Lower lobe of right lung (tissue), 2 donors: ENCODE data around the gene CHST8. TPM values are rescaled to one million over a fixed set of nuclear protein-coding genes. Genes with fewer than 3 reads are reported as not detected.

Experiments used
- ATAC-seq, 2 donors: fragments of 200-7000 bp; cut with Tn5 transposase; one replicate each; pipeline ENCODE4 v1.9.1; 2020 to 2022; ENCODE audit warnings: mild to moderate bottlenecking in 2 of 2, moderate library complexity in 2 of 2
- DNase-seq: peaks from one replicate; pipeline ENCODE4 v3.0.0-alpha.2; 2020
- H3K27ac ChIP-seq: fragments of 200-600 bp; one replicate; pipeline ENCODE4 v1.8.0; 2022
- H3K27me3 ChIP-seq: fragments of 200-600 bp; one replicate; pipeline ENCODE4 v1.8.0; 2022; ENCODE audit warnings: low read depth
- H3K36me3 ChIP-seq: fragments of 200-600 bp; one replicate; pipeline ENCODE4 v1.8.0; 2022; ENCODE audit warnings: mild to moderate bottlenecking
- H3K4me1 ChIP-seq: fragments of 200-600 bp; one replicate; pipeline ENCODE4 v1.8.0; 2022
- H3K4me3 ChIP-seq: fragments of 200-600 bp; one replicate; pipeline ENCODE4 v1.8.0; 2022; ENCODE audit warnings: mild to moderate bottlenecking
- H3K9me3 ChIP-seq: fragments of 200-600 bp; one replicate; pipeline ENCODE4 v1.8.0; 2022
- intact Hi-C: fragments of 100-400 bp; cut with DNase I; formaldehyde crosslinking; loops from one replicate; pipeline ENCODE4 v1.11.0; 2022
- total RNA-seq: library from RNA; stranded (reverse); fragmentation: NEBNext Ultra II Directional; extraction: Animal tissue kit (Norgen Biotek cat#: 25700); gene quantifications from one replicate; pipeline ENCODE4 v1.2.1, GENCODE V29; 2021
- TF ChIP-seq, protein P1 (sequence below): fragments of 200-600 bp; IDR thresholded peaks from one replicate; pipeline ENCODE4 v1.8.0; 2022; ENCODE audit warnings: antibody characterized with exemption, mild to moderate bottlenecking
- donor health status: DM: no; HTN: yes; CAD: no; lungs with severe emphysema.

The CHST8 gene
- total RNA-seq, 1 donor from 2014 or later, result not detected

GRCh38 chr19:33797802-33798671 is 176.3 kb downstream of the CHST8 start:
- DNase-seq (no peak), ATAC-seq (peak; percentile 35 to 40)
- Histone ChIP-seq H3K4me1 (peaks cover 12% of the 10 kb centered on the region), H3K9me3 (no peaks in the 10 kb centered on the region), H3K27me3 (peaks cover 9% of the 10 kb centered on the region), H3K36me3 (peaks cover 28% of the 10 kb centered on the region), H3K27ac (peak overlapping the region; percentile 91), H3K4me3 (peak overlapping the region; percentile 76)
- TF ChIP-seq, protein P1, sequence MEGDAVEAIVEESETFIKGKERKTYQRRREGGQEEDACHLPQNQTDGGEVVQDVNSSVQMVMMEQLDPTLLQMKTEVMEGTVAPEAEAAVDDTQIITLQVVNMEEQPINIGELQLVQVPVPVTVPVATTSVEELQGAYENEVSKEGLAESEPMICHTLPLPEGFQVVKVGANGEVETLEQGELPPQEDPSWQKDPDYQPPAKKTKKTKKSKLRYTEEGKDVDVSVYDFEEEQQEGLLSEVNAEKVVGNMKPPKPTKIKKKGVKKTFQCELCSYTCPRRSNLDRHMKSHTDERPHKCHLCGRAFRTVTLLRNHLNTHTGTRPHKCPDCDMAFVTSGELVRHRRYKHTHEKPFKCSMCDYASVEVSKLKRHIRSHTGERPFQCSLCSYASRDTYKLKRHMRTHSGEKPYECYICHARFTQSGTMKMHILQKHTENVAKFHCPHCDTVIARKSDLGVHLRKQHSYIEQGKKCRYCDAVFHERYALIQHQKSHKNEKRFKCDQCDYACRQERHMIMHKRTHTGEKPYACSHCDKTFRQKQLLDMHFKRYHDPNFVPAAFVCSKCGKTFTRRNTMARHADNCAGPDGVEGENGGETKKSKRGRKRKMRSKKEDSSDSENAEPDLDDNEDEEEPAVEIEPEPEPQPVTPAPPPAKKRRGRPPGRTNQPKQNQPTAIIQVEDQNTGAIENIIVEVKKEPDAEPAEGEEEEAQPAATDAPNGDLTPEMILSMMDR, result no peak
- intact Hi-C loops, result no loop called here

GRCh38 chr19:33798681-33799111 is 176.9 kb downstream of the CHST8 start:
- DNase-seq, result no peak
- peak overlapping the region; percentile 91 for H3K27ac ChIP-seq
- ATAC-seq, result no peak
- TF ChIP-seq, protein P1, result no peak
- peaks cover 12% of the 10 kb centered on the region for H3K4me1 ChIP-seq
- no peaks in the 10 kb centered on the region for H3K9me3 ChIP-seq
- H3K4me3 ChIP-seq, result peak overlapping the region; percentile 76
- H3K36me3 ChIP-seq, result peaks cover 29% of the 10 kb centered on the region
- intact Hi-C loops, result no loop called here
- peaks cover 6% of the 10 kb centered on the region for H3K27me3 ChIP-seq

DNA sequence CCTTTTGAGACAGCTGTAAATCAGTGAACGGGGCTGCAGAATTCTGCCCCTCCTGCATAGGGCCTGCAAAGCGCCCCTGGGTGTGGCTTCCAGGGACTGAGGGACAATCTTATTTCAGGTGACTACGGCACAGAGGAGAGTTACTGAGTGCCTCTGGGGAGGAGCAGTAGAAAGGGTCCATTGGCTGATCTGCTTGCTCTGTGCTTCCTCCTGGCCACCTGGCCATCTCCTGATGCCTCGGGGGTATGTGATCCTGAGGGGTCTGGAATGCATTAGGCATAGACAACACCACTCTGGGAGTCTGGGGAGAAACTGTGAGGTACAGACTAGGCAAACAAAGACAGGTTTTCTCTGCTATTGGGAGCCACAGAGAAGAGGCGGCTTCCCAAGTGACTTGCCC is 177.7 kb downstream of the CHST8 start:
- peaks cover 7% of the 10 kb centered on the region for H3K4me1 ChIP-seq
- DNase-seq (no peak), ATAC-seq (no peak)
- no peaks in the 10 kb centered on the region for H3K9me3 ChIP-seq
- peaks cover 6% of the 10 kb centered on the region for H3K27me3 ChIP-seq
- no peak overlapping the region for H3K27ac ChIP-seq
- intact Hi-C loops, result no loop called here
- TF ChIP-seq, protein P1, result no peak
- peak overlapping the region; percentile 76 for H3K4me3 ChIP-seq
- peaks cover 34% of the 10 kb centered on the region for H3K36me3 ChIP-seq

DNA sequence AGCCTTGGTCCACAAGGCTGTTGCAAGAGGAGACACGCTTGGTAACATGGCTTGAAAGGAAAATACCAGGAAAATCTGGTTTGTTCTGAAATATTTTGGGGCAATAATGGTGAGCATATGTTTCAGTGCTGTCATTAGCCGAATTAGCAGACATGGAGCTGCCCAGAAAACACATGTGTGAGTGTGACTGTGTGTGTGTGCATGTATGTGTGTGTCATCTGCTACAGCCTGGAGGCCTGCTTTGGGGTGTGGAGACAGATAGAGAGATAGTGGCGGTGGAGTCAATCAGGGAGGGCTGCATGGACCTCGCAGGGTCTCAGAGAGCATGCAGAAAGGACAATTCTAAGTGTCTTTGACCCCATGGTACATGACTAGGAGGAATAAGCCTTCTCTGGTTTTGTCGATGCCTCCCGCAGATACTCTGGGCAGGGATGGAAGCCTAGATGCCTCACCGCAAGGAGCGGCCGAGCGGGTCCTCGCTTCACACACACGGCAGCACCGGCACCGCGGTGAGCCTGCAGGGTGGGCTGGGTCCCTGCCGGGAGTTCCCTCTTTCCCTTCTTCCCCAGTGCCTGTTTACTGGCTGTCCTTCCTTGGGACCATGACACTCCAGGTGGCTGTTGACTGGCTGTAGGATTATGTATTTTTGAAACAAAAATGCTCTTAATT is 178.4 kb downstream of the CHST8 start:
- no peak for DNase-seq
- peaks cover 40% of the 10 kb centered on the region for H3K36me3 ChIP-seq
- no peak for ATAC-seq
- intact Hi-C loops, result no loop called here
- H3K27me3 ChIP-seq, result peaks cover 6% of the 10 kb centered on the region
- H3K27ac ChIP-seq, result no peak overlapping the region
- H3K4me1 ChIP-seq, result peaks cover under 1% of the 10 kb centered on the region
- H3K4me3 ChIP-seq, result peak overlapping the region; percentile 76
- TF ChIP-seq, protein P1, result no peak
- H3K9me3 ChIP-seq, result no peaks in the 10 kb centered on the region

DNA sequence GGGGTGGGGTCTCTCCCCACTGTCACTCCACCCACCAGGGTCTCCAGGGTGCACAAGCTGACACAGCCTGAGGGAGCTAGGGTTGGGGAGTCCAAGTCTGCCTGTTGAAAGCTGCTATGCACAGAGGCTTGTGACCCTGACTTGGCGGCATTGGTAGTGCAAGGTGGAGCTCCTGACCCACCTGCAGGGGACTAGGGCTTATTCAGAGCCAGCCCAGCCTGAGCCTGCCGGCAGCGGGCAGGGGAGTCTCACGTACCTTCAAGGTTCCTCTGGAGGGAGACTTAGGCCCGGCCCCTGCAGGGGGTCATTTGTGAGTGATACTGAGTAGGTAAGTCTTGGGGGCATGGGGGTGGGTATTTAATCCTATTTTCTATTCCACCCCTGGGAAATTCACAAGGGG is 179.7 kb downstream of the CHST8 start:
- Histone ChIP-seq H3K36me3 (peaks cover 42% of the 10 kb centered on the region), H3K27ac (no peak overlapping the region)
- intact Hi-C loops, result no loop called here

More for the DNA sequence above, 179.7 kb downstream of the CHST8 start:
- DNase-seq, result no peak
- Histone ChIP-seq H3K4me3 (no peak overlapping the region), H3K4me1 (no peaks in the 10 kb centered on the region), H3K27me3 (peaks cover 6% of the 10 kb centered on the region), H3K9me3 (no peaks in the 10 kb centered on the region)
- TF ChIP-seq, protein P1, result no peak
- ATAC-seq, result no peak
